ENCODE results near the gene CLUH. TPM values are rescaled to one million over a fixed set of nuclear protein-coding genes. Genes with fewer than 3 reads are reported as not detected.
A peak's percentile ranks its signal among the peaks of the same experiment; 100 is the strongest.

The CLUH gene
- polyA plus RNA-seq, 1 experiment, result 7.1 TPM

DNA sequence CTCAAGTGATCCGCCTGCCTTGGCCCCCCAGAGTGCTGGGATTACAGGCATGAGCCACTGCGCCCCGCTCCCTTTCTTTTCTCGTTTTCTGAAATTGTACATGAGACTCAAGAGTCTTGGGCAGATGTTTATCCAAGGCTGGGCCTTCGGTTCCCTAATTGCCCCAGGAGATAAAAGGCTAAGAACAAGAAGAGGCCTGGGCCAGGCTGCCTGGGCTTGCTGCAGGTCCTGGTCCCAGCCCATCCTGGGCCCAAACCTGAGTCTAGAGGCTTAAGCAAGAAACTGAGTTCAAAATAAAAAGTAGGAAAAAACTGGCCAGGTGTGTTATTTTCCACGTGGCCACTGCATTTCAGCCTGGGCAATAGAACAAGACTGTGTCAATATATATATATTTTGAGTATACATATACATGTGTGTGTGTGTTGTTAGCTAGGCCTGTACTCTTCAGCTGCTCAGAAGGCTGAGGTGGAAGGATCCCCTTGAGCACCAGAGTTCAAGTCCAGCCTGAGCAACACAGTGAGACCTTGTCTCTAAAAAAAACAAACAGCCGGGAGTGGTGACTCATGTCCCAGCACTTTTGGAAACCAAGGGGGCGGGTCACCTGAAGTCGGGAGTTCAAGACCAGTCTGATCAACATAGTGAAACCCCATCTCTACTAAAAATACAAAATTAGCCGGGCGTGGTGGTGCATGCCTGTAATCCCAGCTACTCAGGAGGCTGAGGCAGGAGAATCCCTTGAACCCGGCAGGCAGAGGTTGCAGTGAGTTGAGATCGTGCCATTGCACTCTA is 6.8 kb upstream of the CLUH start:
- H3K27ac ChIP-seq (ENCODE audit: low read depth, low read length), result no peak overlapping the region
- ChIA-PET POLR2A (interaction anchor here (0.7 kb wide), 1 partner anchor 264 kb away, joined by 3 read pairs; no protein-coding TSS in a partner anchor), CTCF (interaction anchor here (0.6 kb wide), 3 partner anchors 81 to 294 kb away, joined by 3 to 6 read pairs (median 5); no protein-coding TSS in a partner anchor)
- TF ChIP-seq, protein P1, sequence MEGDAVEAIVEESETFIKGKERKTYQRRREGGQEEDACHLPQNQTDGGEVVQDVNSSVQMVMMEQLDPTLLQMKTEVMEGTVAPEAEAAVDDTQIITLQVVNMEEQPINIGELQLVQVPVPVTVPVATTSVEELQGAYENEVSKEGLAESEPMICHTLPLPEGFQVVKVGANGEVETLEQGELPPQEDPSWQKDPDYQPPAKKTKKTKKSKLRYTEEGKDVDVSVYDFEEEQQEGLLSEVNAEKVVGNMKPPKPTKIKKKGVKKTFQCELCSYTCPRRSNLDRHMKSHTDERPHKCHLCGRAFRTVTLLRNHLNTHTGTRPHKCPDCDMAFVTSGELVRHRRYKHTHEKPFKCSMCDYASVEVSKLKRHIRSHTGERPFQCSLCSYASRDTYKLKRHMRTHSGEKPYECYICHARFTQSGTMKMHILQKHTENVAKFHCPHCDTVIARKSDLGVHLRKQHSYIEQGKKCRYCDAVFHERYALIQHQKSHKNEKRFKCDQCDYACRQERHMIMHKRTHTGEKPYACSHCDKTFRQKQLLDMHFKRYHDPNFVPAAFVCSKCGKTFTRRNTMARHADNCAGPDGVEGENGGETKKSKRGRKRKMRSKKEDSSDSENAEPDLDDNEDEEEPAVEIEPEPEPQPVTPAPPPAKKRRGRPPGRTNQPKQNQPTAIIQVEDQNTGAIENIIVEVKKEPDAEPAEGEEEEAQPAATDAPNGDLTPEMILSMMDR (IDR thresholded peaks at IDR 0.05; ENCODE audit: low read depth, low read length), result no peak
- H3K27me3 ChIP-seq (ENCODE audit: control insufficient read depth, insufficient read depth, low read length), result peaks cover 23% of the 10 kb centered on the region
- H3K4me3 ChIP-seq (ENCODE audit: low read depth, low read length), result no peak overlapping the region
- peaks cover 4% of the 10 kb centered on the region; the same call in 1 of the 2 replicates for H3K9me3 ChIP-seq (ENCODE audit: control insufficient read depth, insufficient read depth, low read length)
- DNase-seq (ENCODE audit: low read depth, low spot score), result no peak

DNA sequence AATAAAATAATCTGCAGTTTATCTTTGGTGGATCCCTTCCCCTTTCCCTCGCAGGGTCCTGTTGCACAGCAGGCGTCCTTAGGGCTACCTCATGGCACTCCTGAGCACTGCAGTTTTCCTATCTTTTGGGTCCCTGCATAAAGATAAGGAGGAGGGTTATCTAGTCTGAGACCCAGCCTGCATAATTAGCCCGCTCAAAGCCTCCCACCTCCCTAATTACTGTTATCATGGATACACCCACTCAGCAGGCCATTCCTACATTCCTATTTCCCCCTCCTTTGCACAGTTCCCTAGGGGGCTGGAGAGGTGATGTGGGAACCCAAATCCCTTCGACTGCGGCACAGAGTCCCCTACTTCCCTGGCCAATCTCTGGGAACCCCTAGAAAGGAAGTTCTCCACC is 5.1 kb upstream of the CLUH start:
- TF ChIP-seq, protein P1 (IDR thresholded peaks at IDR 0.05; ENCODE audit: low read depth, low read length), result no peak
- peaks cover 4% of the 10 kb centered on the region; the same call in 1 of the 2 replicates for H3K9me3 ChIP-seq (ENCODE audit: control insufficient read depth, insufficient read depth, low read length)
- H3K4me3 ChIP-seq (ENCODE audit: low read depth, low read length), result no peak overlapping the region
- ChIA-PET CTCF (no interaction called here), POLR2A (no interaction called here)
- H3K27me3 ChIP-seq (ENCODE audit: control insufficient read depth, insufficient read depth, low read length), result peaks cover 9% of the 10 kb centered on the region
- no peak for DNase-seq (ENCODE audit: low read depth, low spot score)
- H3K27ac ChIP-seq (ENCODE audit: low read depth, low read length), result no peak overlapping the region

DNA sequence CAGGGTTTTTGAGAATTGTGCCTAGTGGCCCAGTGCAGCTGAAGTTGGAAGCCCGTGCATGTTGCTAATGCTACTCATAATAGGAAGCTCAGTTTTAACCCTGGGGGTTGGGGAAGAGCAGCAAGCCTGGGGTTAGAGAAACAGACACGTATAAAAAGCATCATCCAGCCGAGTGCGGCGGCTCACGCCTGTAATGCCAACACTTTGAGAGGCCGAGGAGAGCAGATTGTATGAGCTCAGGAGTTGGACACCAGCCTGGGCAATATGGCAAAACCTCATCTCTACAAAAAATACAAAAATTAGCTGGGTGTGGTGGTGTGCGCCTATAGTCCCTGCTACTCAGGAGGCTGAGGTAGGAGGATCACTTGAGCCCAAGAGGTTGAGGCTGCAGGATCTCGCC is 2.3 kb upstream of the CLUH start:
- TF ChIP-seq, protein P1 (IDR thresholded peaks at IDR 0.05; ENCODE audit: low read depth, low read length), result no peak
- ChIA-PET POLR2A (no interaction called here), CTCF (interaction anchor here (0.6 kb wide), 1 partner anchor 78 kb away, joined by 5 read pairs; no protein-coding TSS in a partner anchor)
- no peak overlapping the region for H3K27ac ChIP-seq (ENCODE audit: low read depth, low read length)
- H3K9me3 ChIP-seq (ENCODE audit: control insufficient read depth, insufficient read depth, low read length), result no peaks in the 10 kb centered on the region
- no peak for DNase-seq (ENCODE audit: low read depth, low spot score)
- H3K4me3 ChIP-seq (ENCODE audit: low read depth, low read length), result no peak overlapping the region
- no peaks in the 10 kb centered on the region for H3K27me3 ChIP-seq (ENCODE audit: control insufficient read depth, insufficient read depth, low read length)

DNA sequence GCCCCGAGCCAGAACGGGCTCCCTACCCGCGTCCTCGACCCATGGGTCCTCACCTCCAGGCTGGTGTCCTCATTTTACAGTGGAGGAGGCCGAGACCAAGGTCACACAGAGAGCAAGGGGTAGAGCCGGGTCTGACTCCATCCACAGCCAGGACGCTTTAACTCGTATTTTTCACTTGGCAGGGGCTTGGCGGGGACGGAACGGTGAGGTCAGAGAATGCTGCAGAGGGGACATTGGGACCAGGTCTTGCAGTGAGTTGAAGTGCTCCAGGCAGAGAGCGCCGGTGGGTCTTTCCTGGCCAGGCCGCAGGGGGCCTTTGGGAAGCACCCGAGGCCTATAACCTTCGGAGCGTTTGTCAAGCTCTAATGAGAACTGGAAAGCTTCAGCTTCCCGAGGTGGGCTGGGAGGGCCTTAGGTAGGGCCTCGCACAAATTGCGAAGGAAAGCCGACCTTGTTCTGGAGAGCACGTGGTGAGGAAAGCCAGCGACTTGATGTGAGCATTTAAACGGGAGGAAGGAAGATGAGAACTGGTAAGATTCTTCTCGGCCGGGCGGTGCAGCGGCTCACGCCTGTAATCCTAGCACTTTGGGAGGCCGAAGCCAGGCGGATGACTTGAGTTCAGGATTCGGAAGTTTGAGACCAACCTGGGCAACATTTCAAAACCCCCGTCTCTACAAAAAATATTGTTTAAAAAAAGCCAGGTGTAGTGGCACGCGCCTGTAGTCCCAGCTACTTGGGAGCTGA is 908 bp upstream of the CLUH start:
- ChIA-PET POLR2A (interaction anchor here (0.7 kb wide), 1 partner anchor 19 kb away, joined by 3 read pairs; no protein-coding TSS in a partner anchor), CTCF (no interaction called here)
- no peaks in the 10 kb centered on the region for H3K9me3 ChIP-seq (ENCODE audit: control insufficient read depth, insufficient read depth, low read length)
- TF ChIP-seq, protein P1 (IDR thresholded peaks at IDR 0.05; ENCODE audit: low read depth, low read length), result no peak
- no peaks in the 10 kb centered on the region for H3K27me3 ChIP-seq (ENCODE audit: control insufficient read depth, insufficient read depth, low read length)
- no peak for DNase-seq (ENCODE audit: low read depth, low spot score)
- no peak overlapping the region for H3K27ac ChIP-seq (ENCODE audit: low read depth, low read length)
- peak overlapping the region; percentile 74 for H3K4me3 ChIP-seq (ENCODE audit: low read depth, low read length)
